RPMI7951 (cell line): ENCODE results near the gene HDAC11. TPM values are rescaled to one million over a fixed set of nuclear protein-coding genes. Genes with fewer than 3 reads are reported as not detected.

ENCODE experiments used
- DNase-seq: peaks from one replicate; pipeline ENCODE4 v3.0.0-alpha.2; 2012; ENCODE audit warnings: low read depth
- total RNA-seq: library from RNA; depleted of rRNA; stranded (reverse); fragments of >200 nt; shearing (Covaris generic); gene quantifications from 2 replicates; pipeline ENCODE4 v1.2.3, GENCODE V29; 2014

The HDAC11 gene
- total RNA-seq, 1 experiment from 2014 or later: 9.4 TPM

DNA sequence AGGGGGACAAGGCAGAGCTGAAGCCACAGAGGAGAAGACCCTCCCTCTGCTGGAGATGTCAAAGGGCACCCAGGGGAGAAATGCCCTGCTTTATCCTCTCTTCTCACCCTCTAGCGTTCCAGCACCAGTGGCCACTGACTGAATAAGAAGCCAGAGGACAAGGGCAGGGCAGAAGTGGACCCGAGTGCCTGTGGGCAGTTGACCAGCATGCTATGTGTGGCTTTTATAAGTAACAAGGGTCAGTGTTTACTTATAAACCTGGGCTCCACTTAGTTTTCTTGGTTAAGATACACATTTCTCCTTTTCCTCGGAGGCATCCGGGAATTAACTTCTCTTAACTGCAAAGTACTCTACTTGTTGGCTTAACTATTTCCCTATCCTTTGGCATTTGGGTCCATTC, 13.3 kb upstream of the HDAC11 start:
- no peak for DNase-seq

DNA sequence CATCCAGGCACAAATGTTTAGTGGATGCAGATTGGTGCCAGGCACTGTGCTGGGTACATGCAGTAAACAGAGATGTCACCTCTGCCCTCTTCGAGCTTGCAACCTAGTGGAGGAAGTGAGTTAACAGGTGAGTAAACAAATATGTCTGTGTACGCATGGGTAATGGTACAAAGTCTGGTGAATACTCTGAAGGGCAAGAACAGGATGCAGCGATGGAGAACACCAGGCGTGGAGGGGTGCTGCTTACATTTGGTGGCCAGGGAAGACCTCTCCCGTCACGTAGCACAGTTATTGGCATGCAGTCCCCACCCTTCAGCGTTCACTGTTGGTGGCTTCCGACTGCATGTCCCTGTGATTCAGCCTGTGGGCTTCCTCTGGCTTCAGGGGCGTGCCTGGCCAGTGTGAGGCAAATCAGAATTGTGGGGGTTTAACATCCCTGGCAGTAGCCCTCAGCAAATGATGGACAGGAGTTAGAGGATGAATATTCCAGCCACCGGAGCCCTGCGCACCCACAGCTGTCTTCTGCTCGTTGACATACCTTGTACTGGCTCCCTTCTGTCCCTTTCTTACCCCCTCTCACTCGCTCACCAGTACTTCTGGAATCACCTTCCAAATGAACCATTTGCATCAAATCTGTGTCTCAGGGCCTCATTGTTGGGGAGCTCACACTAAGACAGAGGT, 9.1 kb upstream of the HDAC11 start:
- no peak for DNase-seq

DNA sequence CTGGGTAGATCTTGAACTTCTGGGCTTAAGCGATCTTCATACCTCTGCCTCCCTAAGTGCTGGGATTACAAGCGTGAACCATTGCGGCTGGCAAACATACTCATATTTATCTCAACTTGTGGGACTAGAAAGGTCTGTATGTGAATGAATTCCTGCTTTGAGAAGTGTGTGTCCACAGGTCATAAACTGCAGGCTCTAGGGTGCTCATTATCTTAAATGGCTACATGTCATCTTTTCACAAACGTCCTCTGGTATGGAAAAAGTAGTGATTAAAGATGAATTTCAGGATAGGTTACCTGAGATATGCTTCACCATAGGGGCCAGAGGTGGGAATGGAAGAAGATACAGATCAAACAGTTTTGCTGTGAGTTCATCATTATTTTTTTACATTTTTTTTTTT, 7.8 kb upstream of the HDAC11 start:
- DNase-seq: no peak

DNA sequence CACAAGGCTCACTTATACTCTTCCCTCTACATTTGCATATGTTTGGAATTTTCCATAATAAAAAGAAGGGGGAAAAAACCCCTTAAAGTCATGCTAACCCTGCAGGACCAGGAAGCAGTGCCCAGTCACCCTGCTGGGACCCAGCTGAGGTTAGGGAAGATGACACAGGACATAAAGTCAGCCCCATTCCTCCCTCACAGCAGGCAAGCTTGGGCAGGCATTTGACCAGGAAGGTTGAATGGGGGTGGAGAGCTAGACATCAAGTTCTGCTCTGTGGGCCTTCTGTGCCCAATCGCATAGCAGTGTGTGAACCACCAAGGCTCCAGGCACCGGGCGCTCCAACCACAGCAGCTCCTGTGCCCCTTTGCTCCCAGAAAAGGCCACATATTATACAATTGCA, 7.1 kb upstream of the HDAC11 start:
- no peak for DNase-seq

DNA sequence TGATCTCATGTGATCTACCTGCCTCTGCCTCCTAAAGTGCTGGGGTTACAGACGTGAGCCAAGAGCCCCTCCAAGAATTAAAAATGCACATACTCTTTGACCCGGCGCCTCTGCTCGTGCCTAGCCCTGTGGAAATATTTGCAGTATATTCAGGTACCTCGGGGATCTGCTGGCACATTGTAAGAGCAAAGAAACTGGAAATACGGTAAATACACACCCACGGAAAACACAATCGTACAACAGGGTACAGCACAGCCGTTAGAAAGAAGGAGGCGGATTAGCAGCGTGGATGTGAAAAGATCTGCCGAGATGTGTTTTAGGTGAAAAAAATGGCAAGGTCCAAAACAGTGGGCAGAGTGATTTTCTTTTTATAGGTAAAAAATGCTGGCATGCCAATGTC, 6.1 kb upstream of the HDAC11 start:
- DNase-seq: no peak

DNA sequence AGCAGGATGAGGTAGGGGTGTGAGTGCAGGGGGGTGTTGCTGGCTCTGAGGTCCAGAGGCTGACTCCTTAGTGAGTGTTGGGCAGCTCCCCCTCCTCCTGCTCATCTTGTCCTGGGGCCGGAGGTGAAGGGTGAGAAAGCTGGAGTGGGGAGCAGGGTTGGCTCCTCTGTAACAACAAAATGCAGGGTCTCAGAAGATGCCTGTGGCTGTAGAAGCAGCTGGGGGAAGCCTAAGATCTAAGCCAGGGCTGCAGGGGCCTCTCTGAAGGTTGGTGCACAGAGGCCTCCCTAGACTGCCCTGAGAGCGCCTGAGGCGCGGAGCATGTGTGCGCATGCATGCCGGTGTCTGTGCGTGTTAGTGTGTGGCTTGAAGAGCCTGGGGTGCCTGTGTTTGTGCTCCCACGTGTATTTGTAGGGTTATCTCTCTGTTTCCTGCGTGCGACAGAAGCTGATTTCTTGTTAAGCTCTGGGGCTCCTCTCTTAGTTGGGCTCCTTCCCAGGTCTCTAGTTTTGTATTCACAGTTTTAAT, 5.3 kb upstream of the HDAC11 start:
- DNase-seq: no peak

DNA sequence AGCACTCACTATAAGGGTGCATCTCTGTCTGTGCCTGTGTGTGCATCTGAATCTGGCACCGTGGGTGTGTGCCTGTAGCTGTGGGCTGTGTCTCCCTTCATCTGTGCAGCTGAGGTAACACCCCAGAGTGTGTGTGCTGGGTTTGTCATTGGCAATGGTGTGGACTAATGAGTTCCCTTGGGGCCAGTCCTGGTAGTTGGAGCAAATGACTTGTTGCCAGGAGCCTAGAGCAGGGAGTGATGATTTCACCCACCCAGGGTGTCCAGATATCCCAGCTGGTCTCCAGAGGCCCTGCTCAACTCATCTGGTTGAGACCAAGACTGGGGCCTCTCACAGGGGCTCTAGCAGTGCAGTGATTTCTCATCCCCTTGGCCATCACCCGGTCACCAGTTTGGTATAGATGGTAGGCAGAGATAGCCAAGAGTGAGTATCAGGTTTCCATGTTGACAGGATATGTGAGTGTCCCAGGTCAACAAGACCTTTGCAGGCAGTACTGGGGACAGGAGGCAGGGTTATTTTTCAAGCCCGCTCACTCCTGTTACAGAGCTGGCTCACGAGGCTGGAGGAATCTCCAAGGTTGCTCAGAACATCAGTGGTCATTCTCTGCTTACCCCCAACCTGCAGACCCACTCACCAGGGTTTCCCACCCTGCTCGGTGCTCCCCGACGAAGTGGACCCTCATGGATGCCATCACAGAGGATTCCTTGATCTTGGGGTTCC, 4.1 kb upstream of the HDAC11 start:
- DNase-seq: peak; percentile 70

DNA sequence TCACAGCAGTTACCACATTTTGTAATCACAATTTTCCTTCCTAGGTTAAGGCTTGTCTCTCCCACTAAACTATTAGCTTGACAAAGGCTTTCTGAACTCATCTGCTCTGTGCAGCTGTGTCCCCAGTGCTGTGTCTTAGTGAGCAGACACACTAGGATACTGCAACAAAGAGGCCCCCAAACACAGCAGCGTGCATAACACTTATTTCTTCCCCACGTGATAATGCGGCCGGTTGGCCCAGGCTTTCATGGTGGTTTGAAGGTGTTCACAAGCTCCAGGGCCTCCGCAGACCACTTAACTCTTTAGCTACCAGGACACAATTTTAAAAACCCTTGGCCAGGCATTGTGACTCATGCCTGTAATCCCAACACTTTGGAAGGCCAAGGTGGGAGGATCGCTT, 2.2 kb upstream of the HDAC11 start:
- DNase-seq: peak; percentile 9

DNA sequence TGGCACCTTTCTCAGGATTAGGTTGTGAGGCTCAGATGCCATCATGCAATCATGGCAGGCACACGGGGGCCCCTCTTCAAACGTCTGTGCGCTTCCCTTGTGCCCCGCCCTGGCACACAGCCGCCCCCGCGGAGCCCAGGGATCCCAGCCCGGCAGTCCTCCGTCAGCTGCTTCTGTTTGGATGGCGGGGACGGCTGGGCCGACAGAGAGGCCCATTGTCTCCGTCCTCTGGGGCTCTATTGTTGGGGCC, 849 bp upstream of the HDAC11 start:
- no peak for DNase-seq

DNA sequence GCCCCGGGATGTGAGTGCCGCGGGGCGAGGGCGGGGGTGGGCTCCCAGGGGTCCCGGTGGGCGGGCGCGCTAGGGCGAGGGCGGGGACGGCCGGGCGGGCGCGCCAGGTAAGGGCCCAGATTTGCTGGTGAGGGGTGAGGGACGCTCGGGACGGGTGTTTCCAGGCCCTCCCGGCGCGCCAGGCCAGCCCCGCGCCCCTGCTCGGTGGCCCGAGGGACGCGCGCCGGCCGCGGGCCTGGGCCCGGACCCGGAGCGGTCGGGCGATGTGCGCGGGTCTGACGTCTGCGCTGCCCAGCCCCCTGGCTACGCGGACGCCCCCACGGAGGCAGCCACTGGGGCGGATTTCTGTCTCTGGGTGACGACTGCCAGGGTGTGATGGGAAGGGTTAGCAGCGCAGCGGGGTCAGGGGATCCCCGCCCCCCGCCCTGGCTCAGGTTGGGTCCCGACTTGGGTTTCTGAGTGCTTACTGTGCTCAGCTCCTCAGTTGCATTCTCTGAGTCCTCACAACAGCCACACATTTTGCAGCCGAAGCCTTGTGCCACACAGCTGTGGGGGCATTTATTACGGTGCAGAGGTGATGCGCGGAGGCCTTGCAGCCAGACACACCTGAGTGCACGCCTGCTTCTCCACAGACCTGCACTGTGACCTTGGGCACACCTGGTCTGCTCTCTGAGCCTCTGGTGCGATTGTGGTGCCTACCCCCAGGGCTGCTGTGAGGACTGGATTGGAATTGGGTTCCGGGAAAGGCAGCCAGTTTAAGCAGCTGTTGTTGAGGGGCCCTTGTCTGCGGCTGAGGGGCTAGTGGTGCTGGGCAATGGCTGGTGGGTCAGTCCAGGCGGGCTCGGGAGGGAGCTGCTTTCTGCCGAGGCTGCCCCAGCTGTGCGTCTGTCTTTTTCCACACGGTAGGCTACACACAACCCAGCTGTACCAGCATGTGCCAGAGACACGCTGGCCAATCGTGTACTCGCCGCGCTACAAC, 523 bp downstream of the HDAC11 start:
- no peak for DNase-seq

DNA sequence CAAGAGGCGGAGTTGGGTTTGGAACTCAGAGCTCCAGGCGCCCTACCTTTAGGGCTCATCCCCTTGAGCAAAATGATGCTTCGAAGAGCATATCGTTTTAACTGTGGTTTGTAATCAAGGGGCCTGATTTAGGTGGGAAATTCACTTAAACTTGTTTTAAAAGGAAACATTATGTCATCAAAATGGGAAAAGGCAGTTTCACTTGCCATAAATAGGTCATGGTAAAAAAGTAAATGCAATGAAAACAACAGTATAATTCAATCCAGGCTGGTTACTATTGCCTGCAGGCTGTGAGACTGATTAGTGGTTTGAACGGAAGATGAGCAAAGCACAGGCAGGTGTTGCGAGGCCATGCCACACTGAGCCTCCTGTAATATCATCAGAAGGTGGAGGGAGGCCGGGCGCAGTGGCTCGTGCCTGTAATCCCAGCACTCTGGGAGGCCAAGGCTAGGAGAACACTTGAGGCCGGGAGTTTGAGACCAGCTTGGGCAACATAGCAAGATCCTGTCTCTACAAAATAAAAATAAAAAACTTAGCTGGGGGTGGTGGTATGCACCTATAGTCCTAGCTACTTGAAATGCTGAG, 2.1 kb downstream of the HDAC11 start:
- peak; percentile 23 for DNase-seq

DNA sequence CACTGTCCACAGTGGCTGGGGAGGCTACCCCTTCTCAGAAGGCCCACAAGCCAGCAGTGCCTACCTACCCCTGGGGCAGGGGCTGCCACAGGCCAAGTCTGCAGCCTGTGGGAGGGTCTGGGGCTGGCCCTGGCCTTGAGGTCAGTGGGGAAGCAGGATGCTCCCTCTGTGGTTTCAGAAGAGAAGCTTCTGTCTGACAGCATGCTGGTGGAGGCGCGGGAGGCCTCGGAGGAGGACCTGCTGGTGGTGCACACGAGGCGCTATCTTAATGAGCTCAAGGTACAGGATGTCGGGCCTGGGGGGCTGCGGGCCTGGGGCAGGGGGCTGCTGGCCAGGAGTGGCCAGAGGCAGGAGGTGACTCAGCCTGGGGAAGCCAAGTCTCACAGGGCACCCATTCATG, 3.2 kb downstream of the HDAC11 start:
- DNase-seq: no peak

DNA sequence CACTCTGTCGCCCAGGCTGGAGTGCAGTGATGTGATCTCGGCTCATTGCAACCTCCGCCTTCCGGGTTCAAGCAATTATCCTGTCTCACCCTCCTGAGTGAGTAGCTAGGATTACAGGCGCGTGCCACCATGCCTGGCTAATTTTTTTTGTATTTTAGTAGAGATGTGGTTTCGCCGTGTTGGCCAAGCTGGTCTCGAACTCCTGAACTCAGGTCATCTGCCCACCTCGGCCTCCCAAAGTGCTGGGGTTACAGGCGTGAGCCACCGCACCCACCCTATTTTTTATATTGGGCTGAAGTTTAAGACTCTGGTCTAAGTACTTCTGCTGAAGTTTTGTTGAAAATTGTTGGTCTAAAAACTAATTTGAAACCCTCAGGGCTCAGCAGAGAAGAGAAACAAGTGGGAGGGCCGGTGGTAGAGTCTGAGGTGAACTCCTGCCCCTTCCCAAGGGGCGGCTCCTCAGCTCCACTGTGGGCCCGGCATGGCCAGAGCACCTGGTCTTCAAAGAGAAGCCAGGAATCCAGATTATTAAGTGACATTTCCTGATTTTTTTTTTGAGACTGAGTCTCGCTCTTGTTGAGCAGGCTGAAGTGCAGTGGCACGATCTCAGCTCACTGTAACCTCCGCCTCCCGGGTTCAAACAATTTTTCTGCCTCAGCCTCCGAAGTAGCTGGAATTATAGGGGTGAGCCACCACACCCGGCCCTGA, 4.0 kb downstream of the HDAC11 start:
- no peak for DNase-seq

DNA sequence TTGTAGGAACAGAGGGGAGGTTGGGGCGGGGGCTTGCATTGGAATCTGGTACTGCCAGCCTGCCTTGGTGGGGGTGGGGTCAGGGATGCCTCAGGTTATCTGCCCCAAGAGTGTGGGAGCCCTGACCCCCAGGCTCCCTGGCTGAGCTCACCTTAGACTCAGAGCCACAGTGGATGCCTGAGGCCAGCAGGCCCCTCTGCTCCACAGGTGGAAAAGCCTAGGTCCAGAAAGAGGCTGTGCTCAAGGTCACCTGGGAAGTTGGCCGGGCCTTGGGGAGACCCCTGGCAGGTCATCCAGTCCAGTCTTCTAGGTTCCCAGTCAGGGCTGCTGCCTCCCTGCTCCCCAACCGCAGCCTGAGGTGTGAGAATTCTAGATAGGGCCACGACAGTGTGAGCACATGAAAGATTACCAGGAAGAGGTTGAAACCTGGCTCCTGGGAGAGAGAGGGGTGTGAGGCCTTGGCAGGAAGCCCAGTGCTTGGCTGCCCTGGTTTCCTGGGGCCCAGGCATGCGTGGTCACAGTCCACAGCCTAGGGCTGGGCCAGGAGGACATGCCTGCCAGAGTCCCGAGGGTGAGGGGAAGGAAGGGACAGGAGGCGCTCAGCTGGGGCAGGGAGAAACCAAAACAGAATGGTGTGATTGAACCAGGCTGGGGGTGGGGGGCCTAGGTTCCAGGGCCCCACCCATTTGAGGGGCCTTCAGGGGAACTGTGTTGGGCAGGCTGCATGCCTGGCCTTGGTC, 4.9 kb downstream of the HDAC11 start:
- DNase-seq: peak; percentile 75

DNA sequence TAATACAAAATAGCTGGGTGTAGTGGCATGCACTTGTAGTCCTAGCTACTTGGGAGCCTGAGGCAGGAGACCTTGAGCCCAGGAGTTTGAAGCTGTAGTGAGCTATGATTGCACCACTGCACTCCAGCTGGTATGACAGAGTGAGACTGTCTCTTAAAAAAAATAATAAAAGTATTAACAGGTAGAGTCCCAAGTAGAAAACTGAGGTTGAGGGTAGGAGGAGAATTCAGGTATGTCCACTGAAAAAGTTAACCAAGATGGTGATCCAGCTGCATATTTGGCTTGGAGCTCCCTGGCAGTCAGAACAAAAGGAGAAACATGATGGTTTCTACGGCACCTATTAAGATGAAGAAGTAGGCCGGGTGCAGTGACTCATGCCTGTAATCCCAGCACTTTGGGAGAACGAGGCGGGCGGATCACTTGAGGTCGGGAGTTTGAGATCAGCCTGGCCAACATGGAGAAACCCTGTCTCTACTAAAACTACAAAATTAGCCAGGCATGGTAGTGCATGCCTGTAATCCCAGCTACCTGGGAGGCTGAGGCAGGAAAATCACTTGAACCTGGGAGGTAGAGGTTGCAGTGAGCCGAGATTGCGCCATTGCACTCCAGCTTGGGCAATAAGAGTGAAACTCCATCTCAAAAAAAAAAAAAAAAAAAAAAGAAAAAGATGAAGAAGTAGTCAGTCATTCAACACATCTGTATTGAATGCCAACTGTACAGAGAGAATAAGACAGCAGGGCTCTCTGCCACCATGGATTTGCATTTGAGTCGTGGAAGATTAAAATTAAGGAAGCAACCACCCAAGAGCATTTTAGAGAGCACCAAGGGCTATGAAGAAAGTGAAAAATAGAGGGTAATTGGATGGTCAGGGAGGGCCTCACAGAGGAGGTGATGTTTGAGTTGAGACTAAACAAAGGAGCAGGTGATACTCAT, 5.8 kb downstream of the HDAC11 start:
- DNase-seq: peak; percentile 48

DNA sequence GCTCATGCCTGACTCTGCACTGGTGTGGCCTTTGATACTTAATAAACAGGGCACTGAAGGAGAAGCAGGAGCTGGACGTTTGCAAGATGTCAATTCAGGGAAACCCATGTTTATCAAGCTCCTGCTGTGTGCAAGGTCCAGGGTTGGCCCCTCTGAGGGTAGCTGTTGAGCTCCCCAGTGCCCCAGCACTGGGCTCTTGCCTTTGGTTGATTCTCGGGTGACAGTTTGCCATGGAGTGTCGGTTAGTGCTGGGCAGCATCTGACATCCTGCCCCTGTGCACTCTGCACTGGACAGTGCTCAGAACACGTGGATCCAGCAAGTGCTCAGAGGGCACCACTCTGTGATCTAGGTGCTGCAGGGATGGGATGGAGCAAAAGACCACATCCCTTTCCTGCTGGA, 7.3 kb downstream of the HDAC11 start:
- DNase-seq: no peak

DNA sequence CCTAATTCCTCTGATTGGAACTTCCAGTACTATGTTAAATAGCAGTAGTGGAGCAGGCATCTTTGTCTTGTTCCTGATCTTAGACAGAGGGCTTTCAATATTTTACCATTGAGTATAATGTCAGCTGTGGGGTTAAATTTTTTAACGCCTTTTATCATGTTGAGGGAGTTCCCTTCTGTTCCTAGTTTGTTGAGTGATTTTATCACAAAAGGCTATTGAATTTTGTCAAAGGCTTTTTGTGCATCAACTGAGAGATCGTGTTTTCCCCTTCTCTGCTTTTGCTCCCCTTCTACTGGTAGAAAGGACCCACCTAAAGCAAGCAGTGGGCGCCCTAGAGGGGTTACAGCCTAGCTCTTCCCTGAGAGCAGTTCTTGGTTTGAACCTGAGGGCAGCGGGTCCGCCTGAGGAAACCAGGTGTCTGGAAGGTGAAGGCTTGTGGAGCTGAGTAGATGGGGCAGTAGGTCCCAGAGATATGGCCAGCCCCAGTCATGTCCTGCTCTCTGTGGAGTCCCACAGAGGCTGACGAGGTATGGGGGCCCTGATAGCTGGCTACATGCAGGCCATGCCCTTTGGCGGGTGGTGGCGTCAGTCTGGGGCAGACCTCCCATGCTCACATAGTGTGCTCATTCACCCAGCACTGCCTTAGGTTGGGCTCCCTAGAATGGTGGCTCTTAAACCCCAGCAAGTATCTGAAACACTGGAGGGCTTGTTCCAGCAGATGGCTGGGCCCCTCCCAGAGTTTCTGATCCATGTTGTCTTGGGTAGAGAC, 11.3 kb downstream of the HDAC11 start:
- DNase-seq: no peak

DNA sequence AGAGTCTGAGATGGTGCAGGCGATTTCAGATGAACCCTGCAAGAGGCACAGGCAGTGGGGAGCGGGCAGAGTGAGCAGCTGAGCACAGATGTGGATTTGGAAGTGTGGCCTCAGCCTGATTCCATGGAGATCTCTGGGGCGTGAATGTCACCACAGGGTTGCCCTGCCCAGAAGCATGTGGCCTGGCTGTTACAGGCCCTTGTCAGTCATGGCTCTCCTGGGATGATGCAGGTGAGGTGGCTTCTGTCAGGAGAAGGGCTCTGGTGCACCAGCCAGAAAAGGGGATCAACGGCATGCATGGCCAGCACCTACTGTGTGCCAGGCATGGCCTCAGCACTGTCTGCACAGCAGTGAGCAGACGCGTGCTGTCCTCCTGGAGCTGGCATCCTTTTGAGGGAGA, 11.9 kb downstream of the HDAC11 start:
- no peak for DNase-seq
